ENCODE measurements around the gene TFPI2.
"Not testable (repeated sequence)": the region's sequence is repeated elsewhere in the genome, so short reads cannot be mapped to it uniquely, and the experiment has no call there.

TFPI2 gene

GRCh38 chr7:93890464-93891068, at the start of gene TFPI2:
TFPI2 (minus strand) TSS chr7:93890753; CDS start chr7:93890678, 75 bp downstream.
- peak; percentile 5 for DNase-seq

DNA sequence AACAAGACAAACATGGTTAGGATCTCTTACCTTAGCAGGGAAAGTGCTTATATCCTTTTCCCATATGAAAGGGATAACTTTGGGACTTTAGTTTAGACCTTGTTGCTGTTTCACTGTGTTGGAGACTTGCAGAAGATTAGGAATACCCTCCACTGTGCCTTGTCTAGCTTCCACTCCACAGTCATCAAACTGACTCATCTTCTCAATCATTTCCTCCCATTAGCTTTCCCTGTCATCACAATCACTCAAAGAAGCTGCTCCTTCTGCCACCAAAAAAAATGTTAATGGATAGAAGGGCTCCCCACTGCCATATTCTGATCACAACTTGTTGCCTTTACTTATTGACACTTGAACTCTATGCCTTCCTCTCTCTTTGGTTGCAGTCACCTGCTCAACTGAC, 47.7 kb upstream of the TFPI2 start:
- DNase-seq: no peak

- no peak for DNase-seq
Observed at GRCh38 chr7:93937818-93938217, 47.3 kb upstream of the TFPI2 start.

DNA sequence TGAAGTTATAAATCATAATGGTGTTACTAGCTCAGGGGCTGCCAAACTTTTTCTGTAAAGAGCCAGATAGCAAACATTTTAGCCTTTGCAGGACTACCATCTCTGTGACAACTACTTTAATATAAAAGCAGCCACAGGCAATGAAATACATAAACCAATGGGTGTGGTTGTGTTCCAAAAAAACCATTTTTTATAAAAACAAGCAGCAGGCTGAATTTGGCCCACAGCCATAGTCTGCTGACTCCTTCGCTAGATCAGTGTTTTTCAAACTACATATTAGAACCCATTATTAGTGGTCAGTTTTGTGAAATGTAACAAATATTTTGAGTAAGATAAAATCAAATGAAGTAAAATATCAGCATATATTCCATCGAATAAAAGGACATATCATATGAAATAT, 44.5 kb upstream of the TFPI2 start:
- DNase-seq: no peak

- DNase-seq: no peak
Observed at GRCh38 chr7:93933156-93933555, 42.6 kb upstream of the TFPI2 start.

- DNase-seq: no peak
Observed at GRCh38 chr7:93931655-93932054, 41.1 kb upstream of the TFPI2 start.

DNA sequence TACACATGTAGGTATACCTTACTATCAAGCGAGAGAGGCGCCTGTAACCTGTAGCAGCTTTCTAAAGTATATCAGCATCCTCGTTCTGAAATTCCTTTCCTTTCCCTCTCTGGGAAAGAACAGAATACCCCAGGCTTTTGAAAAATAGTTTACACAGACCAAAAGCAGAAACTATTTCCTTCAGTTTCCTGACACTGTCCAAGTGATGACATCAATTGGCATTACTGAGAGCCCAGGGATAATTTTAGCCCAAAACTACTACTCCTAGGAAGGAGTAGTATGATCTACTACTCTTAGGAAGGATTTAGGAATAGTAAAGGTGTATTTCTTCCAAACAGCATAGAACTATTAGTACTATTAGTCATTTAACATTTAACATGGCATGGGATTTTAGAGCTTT, 37.0 kb upstream of the TFPI2 start:
- no peak for DNase-seq

DNA sequence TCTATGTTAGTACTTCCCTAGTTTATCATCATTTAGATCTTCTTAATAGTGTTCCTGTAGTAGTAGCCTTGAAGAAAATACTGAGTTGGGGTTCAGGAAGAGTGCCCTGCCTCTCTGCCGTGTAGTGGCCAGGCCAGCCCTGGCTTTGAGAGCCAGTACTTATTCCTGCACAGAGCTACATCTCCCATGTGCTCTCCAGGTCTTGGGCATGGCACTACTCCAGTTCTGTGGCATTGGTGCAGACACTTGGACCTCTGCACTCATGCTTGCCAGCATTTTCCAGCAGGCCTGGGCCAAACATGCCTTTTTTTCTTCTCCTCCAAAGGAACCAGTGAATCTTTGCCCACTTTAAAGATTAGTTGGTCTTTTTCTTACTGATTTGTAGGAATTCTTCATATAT, 36.2 kb upstream of the TFPI2 start:
- no peak for DNase-seq

- DNase-seq: no peak
Observed at GRCh38 chr7:93923942-93924341, 33.4 kb upstream of the TFPI2 start.

DNA sequence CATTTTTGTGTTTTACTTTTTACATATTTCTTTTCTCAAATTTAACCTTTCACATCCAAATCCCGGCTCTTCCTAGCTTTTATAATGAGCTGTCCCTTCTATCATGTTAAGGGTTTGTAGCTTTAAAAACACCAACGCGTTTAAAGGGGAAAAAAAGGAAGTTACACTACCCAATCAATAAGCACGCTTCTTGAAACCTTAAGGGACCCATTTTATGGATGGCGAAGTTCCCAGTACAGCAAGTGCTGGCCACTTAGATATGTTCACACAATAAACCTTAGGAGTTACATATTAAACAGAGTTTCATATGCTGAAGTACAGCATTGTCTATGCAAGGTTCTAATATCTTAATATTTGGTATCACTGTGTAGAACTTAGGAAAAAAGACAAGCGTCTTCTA, 32.7 kb upstream of the TFPI2 start:
- no peak for DNase-seq

DNA sequence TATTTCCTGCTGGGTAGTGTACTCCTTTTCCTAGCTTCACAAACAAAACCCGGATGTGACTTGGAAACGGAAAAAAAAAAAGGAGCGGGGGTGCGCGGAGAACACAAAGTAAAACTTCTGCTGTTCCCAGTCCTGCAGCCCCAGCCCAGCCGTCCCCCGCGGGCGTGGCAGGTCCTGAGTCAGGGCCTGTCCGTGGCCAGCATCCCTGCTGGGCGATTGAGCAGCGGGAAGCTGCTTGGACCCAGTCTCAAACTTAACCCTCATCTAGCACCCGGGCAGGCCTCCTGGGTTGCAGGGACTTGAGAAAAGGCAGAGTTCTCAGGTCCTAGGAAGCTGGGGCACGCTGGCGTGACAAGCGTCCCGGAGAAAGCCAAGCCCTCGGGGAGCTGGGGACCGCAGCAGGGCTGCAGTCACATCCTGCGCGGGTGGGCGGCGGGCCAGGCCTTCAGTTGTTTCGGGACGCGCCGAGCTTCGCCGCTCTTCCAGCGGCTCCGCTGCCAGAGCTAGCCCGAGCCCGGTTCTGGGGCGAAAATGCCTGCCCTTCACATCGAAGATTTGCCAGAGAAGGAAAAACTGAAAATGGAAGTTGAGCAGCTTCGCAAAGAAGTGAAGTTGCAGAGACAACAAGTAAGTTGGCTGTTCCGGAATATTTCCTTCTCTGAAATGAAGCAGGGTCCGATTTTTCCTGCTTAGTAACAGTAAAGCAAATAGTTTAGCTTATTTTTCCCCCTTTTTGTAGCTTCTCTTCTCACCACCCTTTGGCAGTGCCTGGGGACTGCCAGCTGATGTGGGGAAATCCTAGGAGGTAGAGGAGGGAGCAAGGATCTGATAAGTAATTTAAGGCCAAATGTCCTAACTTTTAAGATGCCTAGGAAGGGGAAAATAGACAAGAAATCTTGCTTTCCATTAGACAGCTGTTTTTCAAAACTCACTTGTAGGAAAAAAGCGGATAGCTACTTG, 31.3 kb upstream of the TFPI2 start, which contains the start of gene GNG11:
Gene GNG11 (plus strand): TSS at position 129 of the 960 bp plus-strand sequence. CDS start 403 bp downstream, at position 532.
- DNase-seq: no peak

DNA sequence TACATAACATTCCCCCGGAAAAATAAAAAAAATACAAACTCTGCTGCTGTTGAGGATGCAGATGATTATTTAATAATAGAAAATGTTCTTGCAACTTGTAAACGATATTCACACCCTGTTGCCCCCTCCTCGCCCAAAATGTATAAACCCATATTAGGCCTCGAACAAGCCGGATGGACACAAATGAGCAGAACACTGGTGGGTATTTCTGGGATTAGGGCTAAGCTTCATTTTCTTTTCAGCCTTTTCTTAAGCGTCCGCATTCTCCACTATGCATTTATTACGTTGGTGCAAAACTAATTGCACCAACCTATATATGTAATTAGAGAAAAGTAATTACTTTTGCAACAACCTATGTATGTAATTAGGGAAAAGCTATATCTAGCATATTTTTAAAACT, 30.6 kb upstream of the TFPI2 start:
- no peak for DNase-seq

- DNase-seq: no peak
Observed at GRCh38 chr7:93920496-93921182, 30.1 kb upstream of the TFPI2 start.

DNA sequence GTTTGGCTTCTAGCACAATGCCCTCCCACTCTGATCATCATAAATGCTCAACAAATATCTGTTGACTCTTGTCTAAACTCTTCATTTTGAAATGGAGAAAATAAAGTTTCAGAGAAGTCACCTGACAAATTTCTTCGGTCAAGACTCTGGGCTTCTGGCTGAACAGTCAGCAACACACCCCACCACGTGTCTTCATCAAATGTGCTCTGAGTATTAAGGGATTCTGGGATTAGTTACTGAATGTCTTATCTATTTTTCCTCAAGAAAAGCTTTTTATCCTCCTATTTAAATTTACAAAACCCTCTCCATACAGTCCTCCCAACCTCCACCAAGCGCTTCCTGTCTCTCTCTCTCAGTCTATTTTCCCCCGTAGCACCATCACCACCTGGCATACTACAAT, 25.8 kb upstream of the TFPI2 start:
- peak; percentile 43 for DNase-seq

GRCh38 chr7:93915888-93916287, 25.3 kb upstream of the TFPI2 start:
- not testable (repeated sequence) for DNase-seq

- DNase-seq: not testable (repeated sequence)
Observed at GRCh38 chr7:93915206-93915842, 24.8 kb upstream of the TFPI2 start.

DNA sequence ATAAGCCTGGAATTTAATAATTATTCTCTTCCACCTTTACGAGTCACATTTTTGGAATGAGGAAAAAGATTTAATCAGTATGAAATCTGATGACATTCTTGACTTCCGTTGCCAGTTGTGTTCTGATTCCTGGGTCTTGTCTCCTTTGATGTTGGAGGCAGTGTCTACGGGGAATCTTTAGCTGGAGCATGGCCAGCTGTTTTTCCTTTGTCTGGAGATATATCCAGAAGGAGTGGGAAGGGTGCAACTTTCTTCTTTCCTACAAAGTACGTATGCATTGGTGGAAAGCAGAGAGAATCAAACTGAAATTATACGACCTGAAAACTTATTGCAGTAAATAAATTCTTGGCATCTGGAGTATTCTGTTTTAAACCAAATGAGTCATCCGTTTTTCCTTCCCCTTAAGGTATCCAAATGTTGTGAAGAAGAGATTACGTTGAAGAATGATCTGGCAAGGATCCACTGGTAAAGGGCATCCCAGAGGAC, 24.1 kb upstream of the TFPI2 start:
- no peak for DNase-seq

GRCh38 chr7:93913197-93913596, 22.6 kb upstream of the TFPI2 start:
- no peak for DNase-seq

- DNase-seq: not testable (repeated sequence)
Observed at GRCh38 chr7:93911661-93912060, 21.1 kb upstream of the TFPI2 start.

DNA sequence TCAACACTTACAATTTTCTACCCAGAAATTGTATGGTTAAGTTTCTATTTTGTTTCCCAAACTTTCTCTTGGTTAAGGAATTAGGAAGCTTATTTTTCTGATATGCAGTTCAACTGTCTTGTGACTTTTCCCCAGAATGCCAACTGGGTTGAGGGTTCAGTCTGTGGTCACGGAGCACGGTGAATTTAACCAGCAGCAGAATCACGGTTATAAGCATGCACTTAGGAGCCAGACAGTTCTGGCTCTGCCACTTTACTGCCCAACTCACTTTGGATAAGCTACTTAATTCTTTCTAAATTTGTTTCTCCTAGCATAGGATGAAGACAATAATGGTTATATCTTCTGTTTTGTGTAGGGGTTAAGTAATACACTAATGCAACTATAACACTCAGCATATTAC, 20.7 kb upstream of the TFPI2 start:
- not testable (repeated sequence) for DNase-seq

GRCh38 chr7:93910076-93910994, 19.8 kb upstream of the TFPI2 start:
- DNase-seq: no peak

GRCh38 chr7:93906267-93906666, 15.7 kb upstream of the TFPI2 start, which contains the start of gene GNGT1:
GNGT1 (plus strand) TSS chr7:93906567; CDS start chr7:93906747, 180 bp downstream.
- DNase-seq: no peak

Data from NCI-H510A treated with DMSO at 0.1 percent for 48 hours (cell line).